Tibial nerve (tissue), 4 donors: Measurements from ENCODE around the gene SGTA.

Experiments
- CTCF ChIP-seq, 5 experiments: fragments of 200-600 bp in 3 of 5; fragments of 450-650 bp in 2 of 5; sonication (generic) in 3 of 5; IDR thresholded peaks; one replicate each; pipeline ENCODE4 v1.5.1; 2016 to 2019; ENCODE audit warnings: antibody characterized with exemption in 5 of 5, mild to moderate bottlenecking in 3 of 5, moderate library complexity in 2 of 5
- EP300 ChIP-seq, 2 donors: sonication (generic); formaldehyde crosslinking; IDR thresholded peaks; one replicate each; pipeline ENCODE4 v1.6.1; 2017; ENCODE audit warnings: antibody characterized with exemption in 2 of 2, mild to moderate bottlenecking in 1 of 2
- POLR2A ChIP-seq, 2 donors: fragments of 450-650 bp; IDR thresholded peaks; one replicate each; pipeline ENCODE4 v1.6.1; 2017; ENCODE audit warnings: antibody characterized with exemption in 2 of 2, mild to moderate bottlenecking in 2 of 2, moderate library complexity in 2 of 2

- no peak for TF ChIP-seq POLR2A (IDR thresholded peaks at IDR 0.05)
- no peak for TF ChIP-seq CTCF (IDR thresholded peaks at IDR 0.05)
- TF ChIP-seq EP300 (IDR thresholded peaks at IDR 0.05), result no peak
Measured at GRCh38 chr19:2810141-2811091, 27.3 kb upstream of the SGTA start.
